ENCODE data around the gene CACNA2D1.
"Not testable (repeated sequence)": the region's sequence is repeated elsewhere in the genome, so short reads cannot be mapped to it uniquely, and the experiment has no call there.

CACNA2D1 gene

DNA sequence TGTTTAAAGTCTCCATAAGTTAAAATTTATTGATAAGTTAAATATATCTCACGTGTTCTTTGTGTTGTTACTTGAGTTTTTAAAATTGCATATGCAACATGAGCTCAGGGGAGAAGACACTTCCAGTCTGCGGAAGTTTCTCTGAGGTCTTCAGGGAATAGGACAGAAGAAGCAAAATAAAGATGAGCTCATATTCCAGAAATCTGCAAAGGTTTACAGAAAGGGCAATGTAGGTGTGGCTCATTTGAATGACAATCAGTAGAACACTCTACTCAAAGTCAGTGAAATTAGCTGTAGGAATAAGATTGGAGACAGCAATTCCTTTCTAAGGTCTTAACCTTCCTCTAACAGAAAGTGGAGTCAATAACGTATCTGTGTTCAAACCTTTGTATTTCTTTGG, 53.7 kb downstream of the CACNA2D1 start:
- DNase-seq, result no peak

DNA sequence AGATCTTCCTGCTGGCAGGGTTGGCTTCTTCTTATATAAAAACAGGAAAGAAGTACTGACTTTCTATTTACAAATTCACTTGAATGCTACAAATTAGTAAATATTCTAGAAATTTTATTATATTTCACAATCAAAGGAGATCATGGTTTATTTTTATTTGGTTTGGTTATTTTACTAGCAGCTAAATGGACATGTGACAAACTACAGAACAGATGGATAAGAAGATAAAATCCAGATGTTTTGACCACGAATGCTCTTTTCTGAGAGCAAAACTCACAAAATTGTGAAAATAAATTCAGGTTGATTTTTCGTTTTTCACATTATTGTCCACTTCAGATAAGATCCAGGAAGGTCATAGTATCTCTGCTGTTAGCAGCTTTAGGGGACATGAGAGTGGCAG, 55.4 kb downstream of the CACNA2D1 start:
- DNase-seq, result no peak

DNA sequence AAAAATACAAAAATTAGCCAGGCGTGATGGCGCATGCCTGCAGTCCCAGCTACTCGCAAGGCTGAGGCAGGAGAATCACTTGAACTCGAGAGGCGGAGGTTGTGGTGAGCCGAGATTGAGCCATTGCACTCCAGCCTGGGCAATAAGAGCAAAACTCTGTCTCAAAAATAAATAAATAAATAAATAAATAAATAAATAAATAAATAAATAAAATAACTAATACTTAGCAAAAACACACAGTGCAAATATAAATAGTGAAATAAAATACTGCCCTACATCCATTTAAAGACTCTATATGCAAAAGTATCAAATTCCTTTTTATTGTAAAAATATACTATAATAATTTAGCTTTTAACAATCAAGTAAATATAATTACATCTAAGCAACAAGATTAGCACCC, 57.0 kb downstream of the CACNA2D1 start:
- DNase-seq, result not testable (repeated sequence)

- DNase-seq, result no peak
Measured at GRCh38 chr7:82384779-82385178, 58.8 kb downstream of the CACNA2D1 start.

DNA sequence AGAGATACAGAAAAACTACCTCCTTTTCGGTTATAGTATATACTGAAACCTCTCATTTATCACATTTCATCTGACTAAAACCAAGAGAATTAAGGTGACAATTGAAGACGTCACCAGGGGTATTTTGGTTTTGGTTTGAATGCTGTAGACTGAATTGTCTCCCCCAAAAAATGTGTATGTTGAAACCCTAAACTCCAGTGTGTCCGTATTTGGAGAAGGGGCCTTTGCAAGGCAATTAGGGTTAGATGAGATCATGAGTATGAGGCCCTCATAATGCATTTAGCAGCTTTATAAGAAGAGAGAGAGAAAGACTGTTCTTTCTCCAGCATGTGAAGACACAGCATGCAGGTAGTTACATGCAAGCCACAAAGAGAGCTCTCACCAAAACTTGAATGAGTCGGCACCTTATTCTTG, 59.5 kb downstream of the CACNA2D1 start:
- DNase-seq, result no peak

- DNase-seq, result no peak
Measured at GRCh38 chr7:82382276-82382675, 61.3 kb downstream of the CACNA2D1 start.

DNA sequence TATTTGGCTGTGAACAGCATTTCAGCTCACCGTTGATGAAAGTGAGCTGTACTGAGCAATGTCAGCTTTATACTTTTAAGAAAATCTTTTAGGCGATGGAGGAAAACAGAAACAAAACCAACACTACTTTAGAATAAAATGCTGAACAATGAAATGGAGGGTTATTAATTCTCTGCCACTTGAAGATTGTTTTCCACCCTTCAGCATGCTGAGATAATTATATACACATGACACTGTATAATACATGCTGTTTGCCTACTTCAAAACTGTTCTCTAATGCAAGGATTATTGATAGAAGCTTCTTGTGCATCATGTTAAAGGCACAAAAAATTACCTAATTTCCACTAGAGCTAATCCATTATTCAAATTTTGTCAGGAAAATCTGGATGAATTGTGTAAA, 66.8 kb downstream of the CACNA2D1 start:
- no peak for DNase-seq

GRCh38 chr7:82375713-82376112, 67.9 kb downstream of the CACNA2D1 start:
- DNase-seq, result no peak

DNA sequence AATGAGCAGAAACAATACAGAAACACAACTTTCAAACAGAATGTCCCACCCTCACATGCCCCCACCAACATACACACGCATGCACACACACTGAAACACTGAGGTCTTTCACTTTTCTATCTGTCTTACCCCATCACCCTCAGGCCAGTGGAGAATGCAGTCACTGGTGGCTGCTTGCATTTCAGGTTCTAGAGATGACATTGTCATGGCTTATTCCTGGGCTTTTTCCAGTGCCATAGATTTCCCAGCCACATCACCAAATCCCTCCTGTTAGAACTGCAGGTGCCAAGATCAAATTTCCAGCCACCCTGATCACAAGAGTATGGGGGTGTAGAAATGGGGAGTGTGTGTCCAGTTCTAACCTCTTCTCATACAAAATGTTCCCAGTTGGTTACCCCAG, 68.4 kb downstream of the CACNA2D1 start:
- DNase-seq, result no peak

- no peak for DNase-seq
Measured at GRCh38 chr7:82373926-82374635, 69.5 kb downstream of the CACNA2D1 start.

DNA sequence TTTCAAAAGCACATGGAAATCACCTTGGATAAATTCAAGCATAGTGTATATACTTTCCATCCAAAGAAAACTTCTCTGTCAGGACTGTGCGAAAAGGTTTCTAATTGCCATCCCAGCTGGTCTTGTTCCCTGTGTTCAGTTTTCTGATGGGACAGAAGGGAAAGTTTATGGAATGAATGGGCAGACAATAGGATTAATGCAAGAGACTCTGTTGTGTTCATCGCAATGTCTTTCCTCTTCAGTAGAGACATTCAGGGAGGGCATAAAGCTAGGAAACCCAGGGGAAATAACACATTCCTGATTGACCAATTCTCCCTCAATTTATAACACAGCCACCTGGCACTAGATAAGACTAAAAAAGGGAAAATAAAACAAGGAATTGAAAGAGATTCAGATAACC, 78.9 kb downstream of the CACNA2D1 start:
- no peak for DNase-seq

GRCh38 chr7:82364048-82364447, 79.5 kb downstream of the CACNA2D1 start:
- DNase-seq, result no peak

DNA sequence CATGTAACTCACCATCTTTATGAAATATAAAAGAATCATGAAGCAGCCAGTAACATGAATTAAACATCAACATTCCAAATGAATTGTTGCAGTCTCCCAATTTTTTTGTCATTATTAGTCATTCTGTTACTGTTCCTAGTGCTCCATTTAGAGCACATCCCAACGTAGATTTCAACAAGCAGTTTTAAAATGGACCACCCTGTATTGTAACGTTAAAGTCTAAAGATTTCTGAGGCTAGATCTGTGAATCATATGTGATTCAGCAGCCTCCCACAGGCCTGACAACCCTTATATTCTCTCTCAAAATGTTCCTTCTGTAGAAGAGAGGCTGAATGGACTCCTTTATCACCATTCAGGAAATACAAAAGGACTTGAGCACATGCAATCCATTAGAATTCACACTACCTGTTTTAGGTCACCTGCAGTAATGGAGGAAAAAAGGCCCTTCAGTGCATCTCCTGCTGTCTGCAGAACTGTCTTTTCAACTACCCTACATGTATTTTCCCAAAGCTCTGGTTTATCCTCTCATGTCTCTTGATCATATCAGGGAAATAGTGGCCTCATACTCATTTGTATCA, 81.4 kb downstream of the CACNA2D1 start:
- no peak for DNase-seq

GRCh38 chr7:82360591-82361368, 82.8 kb downstream of the CACNA2D1 start:
- no peak for DNase-seq

DNA sequence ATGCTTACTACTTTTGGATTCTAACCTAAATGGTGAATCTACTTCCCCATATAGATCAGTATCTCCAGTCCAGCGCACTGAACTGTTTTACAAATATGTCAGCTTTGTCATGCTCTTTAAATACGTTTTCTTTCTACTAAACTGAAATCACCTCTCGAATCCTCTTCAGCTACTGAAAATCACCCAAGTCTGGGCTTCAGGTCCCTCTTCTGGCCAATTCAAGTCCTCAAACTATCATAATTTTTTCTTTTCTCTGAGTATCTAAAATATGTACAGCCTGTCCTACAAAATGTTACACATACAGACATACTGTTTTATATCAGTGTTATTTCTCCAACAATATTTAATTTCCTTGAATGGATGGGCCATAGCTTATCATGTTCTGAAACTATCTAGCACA, 84.2 kb downstream of the CACNA2D1 start:
- DNase-seq, result no peak

DNA sequence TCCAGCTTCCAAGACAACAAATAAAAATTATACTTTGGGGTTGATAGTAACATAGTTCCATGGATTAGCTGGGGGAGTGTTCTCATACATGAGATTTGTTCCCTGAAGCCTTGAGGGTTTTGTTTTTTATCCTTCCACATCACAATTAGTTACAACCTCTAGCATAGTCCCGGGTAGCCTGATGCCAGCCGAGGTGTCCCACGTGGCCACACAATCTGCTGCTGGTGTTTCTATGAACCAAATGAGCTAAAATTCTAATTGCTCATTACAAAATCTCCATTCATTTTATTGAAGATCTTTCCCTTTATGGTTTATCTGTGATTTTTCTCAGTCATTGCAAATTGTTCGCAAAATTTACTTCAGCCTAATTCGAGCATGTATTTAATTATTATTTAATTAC, 84.7 kb downstream of the CACNA2D1 start:
- no peak for DNase-seq

DNA sequence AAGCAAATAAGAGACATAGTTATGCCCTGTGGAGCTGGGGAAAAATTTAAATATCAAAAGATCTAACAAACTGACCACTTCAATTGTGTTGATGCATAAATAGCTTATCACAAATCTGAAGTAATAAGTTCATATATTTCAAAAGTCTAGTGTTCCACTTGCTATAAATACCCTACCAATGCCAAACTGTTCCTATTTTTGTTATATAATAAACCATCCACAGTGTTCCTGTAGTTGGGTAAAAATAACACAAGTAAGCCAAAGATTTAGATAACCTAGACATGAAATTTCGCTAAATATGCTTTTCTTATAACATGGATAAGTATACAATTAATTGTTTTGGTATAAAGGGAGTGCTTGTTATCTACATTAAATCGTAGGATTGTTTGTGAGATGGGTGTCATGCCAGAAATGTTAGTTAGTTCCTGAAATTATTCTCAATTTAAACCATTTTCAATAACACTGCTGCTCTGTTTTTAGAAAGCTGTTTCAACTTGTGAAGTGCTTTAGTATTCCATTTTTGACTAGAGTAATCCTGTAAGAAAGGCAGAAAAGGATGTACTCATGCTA, 85.5 kb downstream of the CACNA2D1 start:
- DNase-seq, result no peak

DNA sequence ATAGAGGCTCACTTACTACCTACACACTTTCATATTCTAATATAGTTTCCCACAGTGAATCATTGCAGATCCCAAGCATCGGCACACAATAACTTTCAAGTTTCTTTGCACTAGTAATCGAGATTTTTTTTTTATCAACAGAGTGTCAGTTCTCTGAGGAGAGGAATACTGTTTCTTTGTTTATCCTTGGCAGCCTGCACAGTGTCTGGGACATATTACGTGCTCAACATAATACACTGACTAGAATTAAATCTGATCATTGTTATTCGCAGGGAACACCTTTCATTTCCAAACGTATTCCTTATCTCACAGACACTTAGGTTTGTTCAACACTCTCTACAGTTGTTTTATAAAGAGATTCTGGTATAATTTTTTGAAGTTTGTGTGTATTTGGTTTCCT, 95.3 kb downstream of the CACNA2D1 start:
- no peak for DNase-seq

DNA sequence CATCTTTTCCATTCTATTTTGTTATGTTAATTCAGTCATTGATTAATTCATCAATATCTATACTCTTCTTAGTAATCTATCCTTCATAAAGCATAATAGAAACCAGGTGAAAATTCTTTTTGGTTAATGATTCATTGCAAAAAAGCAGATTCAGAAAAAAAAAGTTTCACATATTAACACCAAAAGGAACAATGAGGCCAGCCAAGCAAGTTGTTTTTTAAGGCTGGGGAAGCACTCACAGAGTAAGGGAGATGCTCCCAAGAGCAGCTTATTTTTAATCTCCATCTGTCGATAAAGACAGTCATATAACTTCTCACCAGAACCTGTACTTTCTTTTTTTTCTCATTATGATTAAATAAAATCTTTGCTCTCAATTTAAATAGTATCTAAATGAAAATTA, 95.8 kb downstream of the CACNA2D1 start:
- DNase-seq, result no peak

DNA sequence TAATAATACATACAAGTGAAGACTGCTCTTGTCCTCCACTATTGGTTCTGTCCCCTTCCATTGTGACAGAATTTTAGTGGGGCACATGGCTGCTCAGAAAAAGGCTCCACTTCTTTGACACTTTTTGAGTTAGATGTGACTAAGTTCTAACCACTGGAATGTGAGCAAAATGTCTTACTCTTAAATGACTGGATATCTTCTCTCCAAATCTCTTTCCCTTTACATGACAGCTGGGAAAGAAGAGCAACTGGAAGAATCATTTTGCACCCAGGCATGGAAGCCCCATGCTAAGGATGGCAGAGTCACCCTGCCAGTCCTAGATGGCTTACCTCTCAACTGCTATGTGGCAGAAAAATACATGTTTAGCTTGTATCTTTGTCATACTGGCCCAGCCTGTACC, 97.7 kb downstream of the CACNA2D1 start:
- no peak for DNase-seq

GRCh38 chr7:82343716-82344115, 99.9 kb downstream of the CACNA2D1 start:
- DNase-seq, result no peak

DNA sequence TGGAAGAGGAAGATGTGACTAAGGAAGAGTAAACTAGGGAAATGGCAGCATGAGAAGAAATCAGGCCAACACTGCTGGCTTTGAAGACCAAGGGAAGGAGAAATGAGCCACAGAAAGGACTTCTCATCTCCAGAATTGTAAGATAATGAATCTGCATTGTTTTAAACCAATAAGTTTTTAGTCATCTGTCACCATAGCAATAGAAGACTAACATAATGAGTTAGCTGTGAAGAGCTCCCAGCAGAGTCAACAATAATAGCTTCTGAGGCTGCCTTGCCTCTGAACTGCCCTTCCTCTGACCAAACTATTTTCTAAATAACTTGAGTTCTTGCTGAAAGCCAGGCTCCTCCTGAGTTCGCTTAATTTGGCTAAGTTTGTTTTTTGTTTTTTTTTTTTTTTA, 103.6 kb downstream of the CACNA2D1 start:
- no peak for DNase-seq

GRCh38 chr7:82335927-82336326, 107.7 kb downstream of the CACNA2D1 start:
- DNase-seq, result no peak

DNA sequence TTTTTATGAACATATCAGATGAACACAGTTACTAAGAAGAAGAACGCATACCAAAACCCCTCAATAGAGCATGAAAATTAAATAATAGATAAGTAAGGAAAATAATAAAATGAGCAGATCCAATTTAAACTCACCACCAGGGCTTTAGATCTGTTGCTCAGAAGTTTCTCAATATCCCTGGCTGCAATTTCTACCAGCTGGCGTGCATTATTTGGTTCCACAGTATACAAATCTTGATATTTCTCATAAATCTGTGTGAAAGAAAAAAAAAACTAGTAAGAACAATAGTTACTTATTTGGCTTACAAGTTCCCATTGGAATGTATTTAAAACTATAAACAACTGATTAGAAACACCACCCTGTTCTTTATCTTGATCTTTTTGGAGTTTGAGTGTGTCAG, 108.6 kb downstream of the CACNA2D1 start:
- no peak for DNase-seq

All from stimulated activated CD4-positive, alpha-beta T cell treated with anti-CD3 and anti-CD28 coated beads, Interleukin-1b, Interleukin-23, amount 100 ng/mL, for 48 hours (primary cell).